Putamen (tissue), 1 donor: ENCODE results near the gene TMC7.

Experiments used
- DNase-seq: peaks from one replicate; pipeline ENCODE4 v3.0.0-alpha.2; 2016; ENCODE audit warnings: low spot score

The TMC7 gene

DNA sequence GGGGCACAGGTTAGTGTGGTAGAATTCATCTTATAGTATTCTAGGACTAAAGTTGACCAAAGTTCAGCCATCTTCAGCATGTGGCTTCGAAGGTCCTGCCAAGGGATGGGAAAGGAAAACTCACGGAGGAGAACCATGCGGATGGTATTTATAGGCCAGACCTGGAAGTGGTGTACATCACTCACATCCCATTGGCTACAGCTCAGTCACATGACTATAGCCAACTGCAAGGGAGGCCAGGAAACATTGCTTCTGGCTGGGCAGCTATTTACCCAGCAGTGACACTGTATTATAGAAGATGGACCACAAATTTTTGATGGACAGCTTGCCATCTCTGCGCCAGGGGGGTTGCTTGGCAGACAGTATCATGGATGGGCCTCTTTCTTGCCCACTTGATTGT, 48.0 kb downstream of the TMC7 start:
- DNase-seq = no peak

DNA sequence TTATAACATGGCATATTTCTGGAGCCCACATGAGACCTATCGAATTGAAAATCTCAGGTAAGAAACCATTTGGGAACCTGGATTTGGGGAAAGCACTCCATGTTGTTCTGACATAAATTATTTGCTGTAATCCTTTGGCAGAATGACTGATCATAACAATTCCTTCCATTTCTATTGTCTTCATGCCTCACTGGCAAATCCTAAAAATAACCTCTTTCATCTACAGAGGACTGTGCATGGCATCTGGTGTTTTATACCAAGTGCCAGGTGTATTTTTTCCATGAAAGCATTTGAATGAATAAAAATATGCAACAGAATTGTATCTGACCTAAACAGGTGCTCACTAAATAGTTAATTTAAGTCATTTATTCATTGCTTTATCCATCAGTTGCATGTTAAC, 50.0 kb downstream of the TMC7 start:
- no peak for DNase-seq

DNA sequence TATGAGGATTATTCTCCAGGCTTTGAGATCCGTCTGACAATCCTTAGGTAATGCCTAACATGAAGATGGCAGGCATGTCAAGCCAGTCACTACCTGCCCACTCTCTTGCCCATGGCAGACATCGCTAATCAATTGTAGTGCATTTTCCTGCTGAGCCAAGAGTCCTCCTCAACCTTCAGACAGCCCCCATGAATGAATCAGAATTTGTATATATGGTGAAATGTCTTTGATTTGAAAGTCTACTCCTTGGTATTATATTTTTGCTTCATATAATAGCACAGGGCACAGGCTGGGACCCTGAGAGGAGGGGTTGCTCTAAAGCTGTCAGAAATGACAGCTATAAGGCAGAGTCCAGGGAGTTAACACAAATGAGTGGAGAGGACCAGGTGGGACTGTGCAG, 56.7 kb downstream of the TMC7 start:
- DNase-seq = no peak

DNA sequence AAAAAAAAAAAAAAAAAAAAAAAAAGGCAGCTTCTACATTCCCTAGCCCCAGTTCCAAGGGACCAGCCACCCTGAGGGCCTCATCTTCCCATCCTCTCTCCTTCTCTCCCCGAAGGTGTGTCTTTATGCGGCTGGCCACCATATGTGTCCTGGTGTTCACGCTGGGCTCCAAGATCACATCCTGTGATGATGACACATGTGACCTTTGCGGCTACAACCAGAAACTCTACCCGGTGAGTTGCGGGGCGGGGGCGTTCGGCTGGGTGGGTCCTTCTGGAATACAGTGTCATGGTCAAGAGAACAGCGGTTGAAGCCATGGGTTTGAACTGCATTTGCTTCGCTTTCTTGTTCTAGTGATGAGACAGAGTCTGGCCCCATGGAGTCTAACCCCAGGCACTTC, 61.0 kb downstream of the TMC7 start:
- no peak for DNase-seq

GRCh38 chr16:19046062-19046461, 62.3 kb downstream of the TMC7 start:
- DNase-seq = no peak

DNA sequence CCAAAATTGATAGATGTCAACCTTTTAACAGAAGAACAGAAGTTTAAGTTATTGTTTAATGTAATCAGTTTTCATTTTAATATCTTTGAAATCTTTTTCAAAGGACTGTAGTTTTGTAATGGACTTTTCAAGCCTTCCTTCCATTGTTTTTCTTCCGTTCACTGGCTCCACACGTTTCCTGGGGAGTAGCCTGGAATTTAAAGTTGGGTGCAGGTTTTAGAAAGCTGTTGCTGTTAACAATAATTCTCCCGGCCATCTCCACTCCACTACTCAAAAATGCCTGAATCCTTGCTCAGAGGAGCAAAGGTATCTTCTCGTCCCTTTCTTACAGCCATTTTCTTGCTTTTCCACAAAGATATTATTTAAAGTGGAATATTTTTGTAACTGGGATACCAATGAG, 79.0 kb downstream of the TMC7 start:
- no peak for DNase-seq

GRCh38 chr16:19066988-19067348, 83.2 kb downstream of the TMC7 start:
- no peak for DNase-seq

GRCh38 chr16:19067349-19068236, 83.9 kb downstream of the TMC7 start, which contains the start of gene COQ7:
Gene COQ7, plus strand, starts transcription at chr16:19067614. Its CDS starts 51 bp downstream, at chr16:19067665.
- peak; percentile 99 for DNase-seq

DNA sequence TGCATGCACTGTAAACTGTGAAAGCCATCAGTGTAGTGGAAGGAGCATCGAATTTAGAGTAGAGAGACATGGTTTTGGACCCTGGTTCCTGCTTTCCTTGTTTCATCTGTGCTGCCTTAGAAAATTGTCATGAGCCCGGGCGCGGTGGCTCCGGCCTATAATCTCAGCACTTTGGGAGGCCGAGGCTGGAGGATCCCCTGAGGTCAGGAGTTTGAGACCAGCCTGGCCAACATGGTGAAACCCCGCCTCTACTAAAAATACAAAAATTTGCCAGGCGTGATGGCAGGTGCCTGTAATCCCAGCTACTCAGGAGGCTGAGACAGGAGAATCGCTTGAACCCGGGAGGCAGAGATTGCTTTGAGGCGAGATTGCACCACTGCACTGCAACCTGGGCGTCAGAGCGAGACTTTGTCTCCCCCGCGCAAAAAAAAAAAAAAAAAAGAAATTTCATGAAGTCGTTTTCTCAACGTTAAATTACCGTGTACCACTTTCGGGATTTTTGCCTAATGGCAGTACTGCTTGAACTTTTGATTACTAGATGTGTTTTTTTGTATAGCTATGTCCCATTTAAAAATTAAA, 84.6 kb downstream of the TMC7 start:
- no peak for DNase-seq

GRCh38 chr16:19071811-19072777, 88.4 kb downstream of the TMC7 start:
- peak; percentile 30 for DNase-seq

DNA sequence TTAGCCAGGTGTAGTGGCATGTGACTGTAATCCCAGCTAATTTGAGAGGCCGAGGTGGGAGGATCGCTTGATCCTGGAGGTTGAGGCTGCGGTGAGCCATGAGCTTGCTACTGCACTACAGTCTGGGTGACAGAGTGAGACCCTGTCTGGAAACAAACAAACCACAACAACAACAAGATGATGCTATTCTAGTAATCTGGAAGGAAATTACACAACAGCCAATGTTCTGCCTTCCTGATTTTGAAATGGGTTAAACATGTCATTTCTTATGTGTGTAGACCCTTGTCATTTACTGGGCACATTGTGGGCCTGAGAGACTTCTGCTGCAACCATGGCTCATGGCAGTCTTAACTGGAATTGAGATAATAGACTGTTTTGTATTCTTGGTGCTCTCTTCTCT, 89.6 kb downstream of the TMC7 start:
- no peak for DNase-seq

- no peak for DNase-seq
Measured at GRCh38 chr16:19073863-19074262, 90.1 kb downstream of the TMC7 start.

- DNase-seq = no peak
Measured at GRCh38 chr16:19075511-19075910, 91.8 kb downstream of the TMC7 start.

DNA sequence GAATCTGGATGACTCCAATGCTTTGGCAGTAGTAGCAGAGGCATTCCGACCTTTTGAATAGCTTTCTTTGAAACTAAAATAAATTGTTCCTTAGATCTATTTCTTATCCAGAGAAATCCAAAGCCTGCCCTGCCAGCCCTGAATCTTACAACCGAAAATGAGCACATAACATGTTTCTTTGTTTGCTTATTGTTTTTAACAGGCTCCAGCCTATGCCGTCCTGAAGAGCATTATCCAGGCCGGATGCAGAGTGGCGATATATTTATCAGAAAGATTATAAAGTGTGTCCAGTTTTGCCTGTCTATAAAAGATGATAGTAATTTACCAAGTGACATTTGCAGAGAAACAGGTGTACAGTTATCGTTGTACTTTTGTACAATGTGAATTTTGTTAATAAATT, 94.1 kb downstream of the TMC7 start:
- DNase-seq = no peak

DNA sequence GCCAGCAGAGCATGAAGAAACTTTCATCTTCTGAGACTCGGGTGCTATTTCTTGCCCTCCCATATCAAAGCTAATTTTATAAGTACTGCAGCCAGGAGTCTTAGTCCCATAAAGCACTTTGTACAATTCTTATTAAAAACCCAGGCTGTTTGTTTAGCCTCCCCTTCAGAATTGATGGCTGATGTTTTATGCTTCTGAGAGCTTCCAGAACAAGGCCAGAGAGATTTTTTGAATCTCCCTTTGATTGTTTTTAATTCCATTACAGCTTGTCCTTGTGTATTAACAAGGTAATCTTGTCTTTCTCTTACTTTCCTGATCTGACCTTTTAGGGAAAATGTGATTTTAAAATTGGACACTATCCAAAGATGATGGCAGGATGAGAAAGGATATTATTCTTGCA, 99.9 kb downstream of the TMC7 start:
- DNase-seq = no peak

DNA sequence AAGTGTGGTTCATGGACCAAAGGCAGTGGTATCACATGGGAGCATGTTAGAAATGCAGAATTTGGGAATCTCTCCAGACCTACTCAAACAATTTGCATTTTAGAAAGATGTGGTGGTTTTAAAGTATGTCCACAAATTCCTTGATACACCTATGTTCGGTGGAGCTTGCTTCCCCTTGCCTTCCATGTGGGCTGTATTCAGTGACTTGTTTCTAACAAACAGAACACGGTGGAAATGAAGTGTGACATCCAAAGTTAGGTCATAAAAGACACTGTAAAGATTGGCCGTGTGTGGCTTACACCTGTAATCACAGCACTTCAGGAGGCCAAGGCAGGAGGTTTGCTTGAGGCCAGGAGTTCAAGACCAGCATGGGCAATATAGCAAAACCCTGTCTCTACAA, 100.4 kb downstream of the TMC7 start:
- no peak for DNase-seq

DNA sequence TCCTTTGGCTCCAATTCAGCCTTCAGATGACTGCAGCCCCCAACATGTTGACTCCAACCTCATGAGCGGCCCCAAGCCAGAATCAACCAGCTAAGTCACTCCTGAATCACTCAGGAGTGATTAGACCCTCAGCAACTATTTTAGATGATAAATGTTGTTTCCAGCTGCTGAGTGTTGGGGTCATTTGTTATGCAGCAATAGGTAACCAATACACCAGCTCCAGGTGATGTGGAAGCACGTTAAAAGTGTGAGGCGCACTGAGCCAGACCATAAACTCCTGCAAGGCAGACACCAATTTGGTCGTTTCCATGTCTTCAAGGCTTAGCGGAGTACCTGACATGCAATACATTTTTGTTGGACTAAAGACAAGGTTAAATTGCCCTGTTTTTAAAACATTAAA, 101.1 kb downstream of the TMC7 start:
- no peak for DNase-seq

DNA sequence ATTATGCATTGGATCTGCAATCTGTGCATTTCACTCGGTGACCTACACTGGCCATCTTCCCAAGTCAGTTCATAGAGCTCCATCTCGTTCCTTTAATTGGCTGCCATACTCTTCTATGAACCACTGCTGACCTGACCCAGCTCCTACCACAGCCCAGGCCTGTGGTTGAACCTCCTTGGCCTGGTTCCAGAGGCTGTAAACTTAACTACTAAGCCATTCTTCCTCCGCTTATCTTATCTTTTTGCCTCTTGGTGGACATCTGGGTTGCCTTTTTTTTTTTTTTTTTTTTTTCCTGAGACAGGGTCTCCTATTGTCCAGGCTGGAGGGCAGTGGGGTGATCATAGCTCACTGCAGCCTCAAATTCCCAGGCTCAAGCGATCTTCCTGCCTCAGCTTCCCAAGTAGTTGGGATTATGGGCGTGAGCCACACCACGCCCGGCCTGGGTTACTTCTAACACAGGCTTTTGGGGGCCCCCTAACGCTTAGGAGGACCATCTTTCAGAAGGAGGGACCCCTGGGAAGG, 102.0 kb downstream of the TMC7 start:
- no peak for DNase-seq

GRCh38 chr16:19086322-19087199, 102.8 kb downstream of the TMC7 start:
- peak; percentile 72 for DNase-seq

DNA sequence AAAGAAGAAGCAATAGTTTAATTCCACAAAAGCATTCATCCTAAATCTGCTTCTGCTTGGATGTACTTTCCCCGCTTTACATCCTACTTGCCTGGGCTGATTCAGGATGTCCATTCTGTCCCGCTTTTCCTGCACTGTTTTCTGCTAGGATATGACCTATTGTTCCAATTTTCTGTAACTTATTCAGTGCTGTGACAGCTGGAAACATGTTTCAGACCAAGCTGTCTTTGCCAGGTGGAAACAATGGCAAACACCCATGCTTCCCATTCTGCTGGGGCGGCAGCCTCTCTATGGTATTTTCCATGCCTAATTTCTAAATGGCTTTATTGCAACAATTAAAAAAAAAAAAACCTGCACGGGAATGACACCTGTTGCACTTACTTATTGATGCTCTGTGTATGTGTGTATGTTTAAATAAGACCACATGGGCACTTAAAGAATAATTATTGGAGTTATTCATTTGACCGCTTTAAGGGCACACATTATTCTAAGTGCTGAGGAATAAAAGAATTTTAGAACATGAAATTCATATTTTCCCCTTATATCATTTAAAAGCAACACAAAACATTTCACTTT, 104.7 kb downstream of the TMC7 start:
- no peak for DNase-seq

DNA sequence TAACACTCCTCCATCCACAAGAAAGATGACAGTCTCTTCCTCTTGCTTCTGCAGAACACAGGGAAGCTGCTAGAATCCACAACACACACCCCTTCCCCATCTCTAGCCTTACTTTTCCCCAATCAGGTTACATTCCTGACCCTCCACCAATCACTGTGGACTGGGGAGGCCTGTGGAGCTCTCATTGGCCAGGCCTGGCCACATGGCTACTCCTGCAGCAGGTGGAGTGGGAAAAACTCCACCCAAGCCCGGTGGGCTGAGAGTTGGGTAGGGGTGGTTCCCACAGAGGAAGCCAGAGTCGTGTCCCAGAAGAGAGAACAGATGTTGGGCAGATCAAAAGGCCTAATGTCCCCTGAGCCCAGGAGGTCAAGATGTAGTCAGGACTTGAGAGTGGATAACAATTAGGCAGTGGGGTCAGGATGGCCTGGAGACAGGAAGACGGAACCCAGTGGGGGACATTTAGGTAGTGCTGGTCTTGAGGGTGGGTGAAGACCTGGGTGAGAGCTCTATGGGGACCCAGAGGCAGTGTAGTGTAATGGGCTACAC, 105.7 kb downstream of the TMC7 start:
- DNase-seq = no peak
